Epithelial cell of esophagus (primary cell): ENCODE measurements around the gene TTC9.

Source experiments
- DNase-seq: peaks from one replicate; pipeline ENCODE4 v3.0.0; 2010; ENCODE audit warnings: low read depth
- H3K4me3 ChIP-seq: 2 replicates; pipeline ENCODE4 v1.5.1; 2011; ENCODE audit warnings: mild to moderate bottlenecking, low read length, control low read depth
- TF ChIP-seq, protein P1 (sequence below): IDR thresholded peaks from 2 replicates; pipeline ENCODE4 v1.5.1; 2011; ENCODE audit warnings: low read depth, mild to moderate bottlenecking, low read length, control low read depth, inconsistent platforms; ENCODE audit not compliant: insufficient read depth; ENCODE audit errors: missing control alignments

TTC9 gene

DNA sequence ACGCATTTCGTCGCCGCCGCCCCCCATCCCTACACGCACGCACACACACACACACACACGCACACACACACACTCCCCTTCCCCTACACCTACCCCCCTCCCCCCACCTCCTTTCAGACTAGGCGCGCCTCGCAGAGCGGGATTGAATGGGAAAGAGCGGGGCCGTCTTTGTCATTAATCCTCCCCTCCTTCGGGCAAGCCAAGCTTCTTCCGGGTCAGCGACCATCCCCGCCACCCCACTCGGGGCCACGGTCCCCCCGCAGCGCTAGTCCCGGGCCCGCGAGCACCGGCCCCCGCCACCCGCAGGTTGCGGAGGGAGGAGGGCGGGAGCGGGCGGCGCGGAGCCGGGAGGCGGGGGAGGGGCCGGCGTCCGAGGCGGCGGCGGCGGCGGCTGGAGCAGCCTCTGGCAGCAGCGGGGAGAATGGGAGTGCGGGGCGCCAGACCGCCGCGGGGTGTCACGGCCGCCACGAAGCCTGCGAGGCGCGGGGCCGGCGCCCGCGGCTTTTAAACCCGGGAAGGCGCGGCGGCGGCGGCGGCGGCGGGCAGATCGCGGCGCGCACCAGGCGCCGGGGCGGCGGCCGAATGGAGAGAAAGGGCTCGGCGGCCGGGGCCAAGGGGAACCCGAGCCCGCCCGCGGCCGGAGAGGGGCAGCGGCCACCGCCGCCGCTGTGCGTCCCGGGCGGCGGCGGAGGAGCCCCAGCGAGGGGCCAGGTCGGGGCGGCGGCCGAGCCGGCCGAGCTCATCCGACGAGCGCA lies at the start of gene TTC9:
TTC9 (plus strand) TSS at position 369 of the 755 bp plus-strand sequence; CDS start at position 583, 214 bp downstream.
- peak within 1 kb of the TSS; percentile 60 for H3K4me3 ChIP-seq
- no peak for DNase-seq

DNA sequence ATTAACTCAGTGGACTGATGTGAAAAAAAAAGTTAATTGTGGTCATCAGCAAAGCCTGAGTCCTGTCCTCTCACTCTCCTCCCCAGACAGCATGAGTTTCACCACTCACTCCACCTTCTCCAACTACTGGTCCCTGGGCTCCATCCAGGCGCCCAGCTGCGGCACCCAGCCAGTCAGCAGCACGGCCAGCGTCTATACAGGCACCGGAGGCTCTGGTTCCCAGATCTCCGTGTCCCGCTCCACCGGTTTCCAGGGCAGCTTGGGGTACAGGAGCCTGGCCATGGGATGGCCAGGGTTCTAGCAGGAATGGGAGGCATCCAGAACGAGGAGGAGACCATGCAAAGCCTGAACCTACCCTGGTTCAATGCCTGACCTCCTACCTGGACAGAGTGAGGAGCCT lies 47.3 kb upstream of the TTC9 start:
- TF ChIP-seq, protein P1, sequence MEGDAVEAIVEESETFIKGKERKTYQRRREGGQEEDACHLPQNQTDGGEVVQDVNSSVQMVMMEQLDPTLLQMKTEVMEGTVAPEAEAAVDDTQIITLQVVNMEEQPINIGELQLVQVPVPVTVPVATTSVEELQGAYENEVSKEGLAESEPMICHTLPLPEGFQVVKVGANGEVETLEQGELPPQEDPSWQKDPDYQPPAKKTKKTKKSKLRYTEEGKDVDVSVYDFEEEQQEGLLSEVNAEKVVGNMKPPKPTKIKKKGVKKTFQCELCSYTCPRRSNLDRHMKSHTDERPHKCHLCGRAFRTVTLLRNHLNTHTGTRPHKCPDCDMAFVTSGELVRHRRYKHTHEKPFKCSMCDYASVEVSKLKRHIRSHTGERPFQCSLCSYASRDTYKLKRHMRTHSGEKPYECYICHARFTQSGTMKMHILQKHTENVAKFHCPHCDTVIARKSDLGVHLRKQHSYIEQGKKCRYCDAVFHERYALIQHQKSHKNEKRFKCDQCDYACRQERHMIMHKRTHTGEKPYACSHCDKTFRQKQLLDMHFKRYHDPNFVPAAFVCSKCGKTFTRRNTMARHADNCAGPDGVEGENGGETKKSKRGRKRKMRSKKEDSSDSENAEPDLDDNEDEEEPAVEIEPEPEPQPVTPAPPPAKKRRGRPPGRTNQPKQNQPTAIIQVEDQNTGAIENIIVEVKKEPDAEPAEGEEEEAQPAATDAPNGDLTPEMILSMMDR = no peak
- H3K4me3 ChIP-seq = no peak overlapping the region
- DNase-seq = no peak

More for the DNA sequence above, at the start of gene TTC9:
- TF ChIP-seq, protein P1 = no peak

DNA sequence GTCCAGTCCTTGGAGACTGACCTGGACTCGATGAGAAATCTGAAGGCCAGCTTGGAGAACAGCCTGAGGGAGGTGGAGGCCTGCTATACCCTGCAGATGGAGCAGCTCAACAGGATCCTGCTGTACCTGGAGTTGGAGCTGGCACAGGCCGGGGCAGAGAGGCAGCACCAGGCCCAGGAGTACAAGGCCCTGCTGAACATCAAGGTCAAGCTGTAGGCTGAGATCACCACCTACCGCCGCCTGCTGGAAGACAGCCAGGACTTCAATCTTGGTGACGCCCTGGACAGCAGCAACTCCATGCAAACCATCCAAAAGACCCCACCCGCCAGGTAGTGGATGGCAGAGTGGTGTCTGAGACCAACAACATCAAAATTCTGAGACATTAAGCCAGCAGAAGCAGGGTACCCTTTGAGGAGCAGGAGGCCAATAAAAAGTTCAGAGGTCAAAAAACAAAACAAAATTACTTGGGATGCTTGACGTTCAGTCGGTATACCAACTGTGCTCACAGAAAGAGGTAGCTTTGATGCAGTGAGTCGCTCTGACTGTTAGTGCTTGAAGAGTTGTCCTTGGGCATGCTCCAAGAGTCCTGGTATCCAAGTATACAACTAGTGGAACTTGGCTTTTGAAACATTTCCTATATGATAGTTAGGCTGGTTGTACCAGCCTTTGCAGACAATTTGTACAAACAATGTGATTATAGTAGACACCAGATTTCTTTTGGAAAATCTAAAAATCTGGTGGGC lies 46.1 kb upstream of the TTC9 start:
- H3K4me3 ChIP-seq = no peak overlapping the region
- peak; percentile 26 for DNase-seq
- TF ChIP-seq, protein P1 = no peak

DNA sequence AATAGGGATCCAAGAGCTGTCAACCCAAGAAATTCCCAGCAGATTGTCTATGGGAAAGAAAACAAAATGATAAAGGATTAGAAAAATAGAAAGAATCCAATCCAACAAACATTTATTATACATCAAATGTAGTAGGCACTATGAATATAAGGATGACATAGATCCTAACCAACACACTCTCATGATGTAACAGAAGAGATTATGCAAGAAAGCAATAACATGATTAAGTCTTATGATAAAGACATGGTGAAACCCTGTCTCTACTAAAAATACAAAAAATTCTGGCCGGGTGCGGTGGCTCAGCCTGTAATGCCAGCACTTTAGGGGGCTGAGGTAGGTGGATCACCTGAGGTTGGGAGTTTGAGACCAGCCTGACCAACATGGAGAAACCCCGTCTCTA lies 44.0 kb upstream of the TTC9 start:
- DNase-seq = peak; percentile 25
- TF ChIP-seq, protein P1 = no peak
- H3K4me3 ChIP-seq = no peak overlapping the region

DNA sequence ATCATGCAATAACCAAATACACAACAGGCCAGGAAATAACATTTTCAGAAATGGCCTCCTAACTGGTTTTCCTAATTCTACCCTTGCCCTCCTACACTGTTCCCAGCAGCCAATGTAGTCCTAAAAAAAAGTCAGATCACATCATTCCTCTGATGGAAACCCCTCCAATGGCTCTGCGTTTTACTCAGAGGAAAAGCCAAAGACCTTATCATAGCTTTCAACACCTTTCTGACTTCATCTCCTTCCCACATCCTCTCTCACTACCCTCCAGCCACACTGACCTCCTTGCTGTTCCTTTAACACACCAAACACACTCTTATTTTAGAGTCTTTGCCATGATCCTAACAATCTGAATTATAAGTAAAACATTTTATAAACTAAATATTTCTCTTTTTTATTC lies 42.4 kb upstream of the TTC9 start:
- DNase-seq = no peak
- peak overlapping the region; percentile 98 for H3K4me3 ChIP-seq
- TF ChIP-seq, protein P1 = no peak

DNA sequence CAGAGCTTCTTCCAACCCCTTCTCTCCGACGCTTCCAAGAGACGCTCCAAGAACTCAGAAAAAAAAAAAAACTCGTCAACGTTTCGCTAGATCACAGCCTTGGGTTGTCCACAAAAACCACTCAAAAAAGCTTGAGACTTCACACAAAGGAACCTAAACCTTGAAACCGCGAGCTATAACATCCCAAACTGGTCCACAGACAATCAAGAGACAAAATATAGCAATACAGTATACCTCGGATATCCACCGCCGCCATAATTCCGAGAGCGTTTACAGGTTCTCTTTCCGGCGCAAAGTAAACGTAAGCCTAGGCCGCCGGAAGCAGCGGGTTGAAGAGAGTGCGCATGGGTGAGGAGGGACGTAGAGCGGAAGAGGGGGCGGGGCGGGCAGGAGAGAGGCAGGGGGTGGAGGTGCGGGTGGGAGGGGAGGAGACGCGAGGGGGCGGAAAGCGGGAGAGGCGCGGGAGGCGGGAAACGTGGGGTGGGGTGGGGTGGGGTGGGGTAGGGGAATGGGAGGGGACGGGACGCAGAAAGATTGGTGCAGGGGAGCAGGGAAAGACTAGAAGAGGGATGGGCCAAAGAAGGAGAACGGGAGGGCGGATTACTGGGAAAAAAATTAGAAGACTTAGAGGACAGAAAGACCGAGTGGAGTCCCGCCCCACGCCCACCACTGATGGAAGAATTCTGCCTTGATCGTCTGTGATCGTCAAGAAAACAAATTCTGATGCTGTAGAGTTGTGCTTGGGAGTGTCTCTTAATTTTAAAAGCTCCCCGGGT lies 41.1 kb upstream of the TTC9 start, which contains the start of gene MED6:
MED6 (minus strand) TSS at position 274 of the 776 bp plus-strand sequence; CDS start at position 256, 18 bp downstream.
- H3K4me3 ChIP-seq = peak within 1 kb of the TSS; percentile 98
- TF ChIP-seq, protein P1 = no peak
- peak; percentile 94 for DNase-seq
